ENCODE measurements around the gene CLDN3.

CLDN3 gene, protein sequence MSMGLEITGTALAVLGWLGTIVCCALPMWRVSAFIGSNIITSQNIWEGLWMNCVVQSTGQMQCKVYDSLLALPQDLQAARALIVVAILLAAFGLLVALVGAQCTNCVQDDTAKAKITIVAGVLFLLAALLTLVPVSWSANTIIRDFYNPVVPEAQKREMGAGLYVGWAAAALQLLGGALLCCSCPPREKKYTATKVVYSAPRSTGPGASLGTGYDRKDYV

DNA sequence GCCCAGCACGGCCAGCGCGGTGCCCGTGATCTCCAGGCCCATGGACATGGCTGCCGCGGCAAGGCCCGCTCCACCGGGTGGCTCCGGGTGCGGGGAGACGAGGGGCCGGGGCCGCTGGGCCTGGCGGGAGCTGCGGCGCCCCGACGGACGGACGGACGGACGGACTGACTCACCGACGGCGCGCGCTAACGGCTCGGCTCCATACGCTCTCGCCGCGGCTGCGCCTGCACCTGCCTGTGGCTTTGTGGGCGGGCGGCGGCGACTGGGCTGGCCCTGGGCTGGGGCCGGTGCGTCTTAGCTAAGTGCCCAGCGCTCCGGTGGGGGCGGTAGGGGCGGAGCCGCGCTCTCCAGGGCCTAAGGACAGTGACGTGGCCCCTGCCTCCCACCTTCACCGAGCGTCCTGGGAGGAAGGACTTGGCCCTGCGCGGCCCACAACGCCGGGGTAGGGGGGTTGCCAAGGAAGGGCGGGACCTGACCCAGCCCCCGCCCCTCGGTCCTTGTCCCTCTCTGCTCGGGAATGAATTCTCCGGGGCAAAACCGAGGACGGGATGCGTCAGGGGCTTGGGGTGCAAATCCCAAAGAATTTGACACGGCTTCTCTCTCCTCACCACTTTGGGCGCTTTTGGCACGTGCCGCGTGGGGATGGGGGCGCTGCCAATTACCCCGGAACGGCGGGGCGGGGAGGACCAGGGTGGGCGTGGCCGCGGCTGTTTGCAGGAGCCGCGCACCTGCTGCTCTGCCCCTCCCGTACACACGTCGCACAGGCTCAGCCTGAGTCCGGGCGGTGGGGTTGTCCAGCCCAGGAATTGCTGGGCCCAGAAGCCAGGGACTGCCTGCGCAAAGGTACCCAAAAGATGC lies at the start of gene CLDN3:
CLDN3 (minus strand) TSS at position 269 of the 858 bp plus-strand sequence; CDS start at position 48, 221 bp downstream.
- TF ChIP-seq CTCF (IDR thresholded peaks at IDR 0.05), result no peak
- Histone ChIP-seq H3K4me3 (ENCODE audit: low read depth in 1 of 2, low read length in 1 of 2) (no peak within 1 kb of the TSS), H3K36me3 (no peaks in the 10 kb centered on the region), H3K27ac (no peak within 1 kb of the TSS), H3K27me3 (peaks cover 73% of the 10 kb centered on the region), H3K9me3 (no peaks in the 10 kb centered on the region), H3K4me1 (ENCODE audit: control insufficient read depth in 1 of 2, insufficient read depth in 1 of 2, low read depth in 1 of 2, low read length in 1 of 2) (no peaks in the 10 kb centered on the region)

DNA sequence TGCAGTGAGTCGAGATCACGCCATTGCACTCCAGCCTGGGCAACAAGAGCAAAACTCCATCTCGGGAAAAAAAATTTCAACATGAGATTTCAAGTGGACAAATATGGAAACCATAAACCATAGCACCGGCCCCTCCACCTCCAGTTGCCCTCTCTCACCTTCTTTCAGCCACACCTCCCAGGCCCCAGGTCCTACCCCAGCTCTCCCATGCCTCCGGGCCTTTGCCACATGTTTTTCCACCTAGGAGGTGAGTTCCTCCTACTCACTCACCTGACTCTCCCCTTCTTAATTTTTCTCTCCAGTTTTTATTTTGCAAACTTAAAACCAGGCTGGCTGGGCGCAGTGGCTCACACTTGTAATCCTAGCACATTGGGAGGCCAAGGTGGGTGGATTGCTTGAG lies 47.1 kb upstream of the CLDN3 start:
- no peak overlapping the region for H3K4me3 ChIP-seq (ENCODE audit: low read depth in 1 of 2, low read length in 1 of 2)
- H3K4me1 ChIP-seq (ENCODE audit: control insufficient read depth in 1 of 2, insufficient read depth in 1 of 2, low read depth in 1 of 2, low read length in 1 of 2), result no peaks in the 10 kb centered on the region
- H3K27ac ChIP-seq, result no peak overlapping the region
- H3K9me3 ChIP-seq, result no peaks in the 10 kb centered on the region
- H3K36me3 ChIP-seq, result no peaks in the 10 kb centered on the region
- no peak for TF ChIP-seq CTCF (IDR thresholded peaks at IDR 0.05)
- no peaks in the 10 kb centered on the region for H3K27me3 ChIP-seq

- Histone ChIP-seq H3K36me3 (no peaks in the 10 kb centered on the region), H3K27me3 (no peaks in the 10 kb centered on the region), H3K27ac (no peak overlapping the region), H3K4me3 (ENCODE audit: low read depth in 1 of 2, low read length in 1 of 2) (no peak overlapping the region), H3K9me3 (no peaks in the 10 kb centered on the region), H3K4me1 (ENCODE audit: control insufficient read depth in 1 of 2, insufficient read depth in 1 of 2, low read depth in 1 of 2, low read length in 1 of 2) (no peaks in the 10 kb centered on the region)
- TF ChIP-seq CTCF (IDR thresholded peaks at IDR 0.05), result no peak
These were observed 45.4 kb upstream of the CLDN3 start for GRCh38 chr7:73815436-73815835.

- H3K4me3 ChIP-seq (ENCODE audit: low read depth in 1 of 2, low read length in 1 of 2), result no peak overlapping the region
- TF ChIP-seq CTCF (IDR thresholded peaks at IDR 0.05), result no peak
- H3K27me3 ChIP-seq, result no peaks in the 10 kb centered on the region
- H3K9me3 ChIP-seq, result no peaks in the 10 kb centered on the region
- H3K36me3 ChIP-seq, result no peaks in the 10 kb centered on the region
- H3K4me1 ChIP-seq (ENCODE audit: control insufficient read depth in 1 of 2, insufficient read depth in 1 of 2, low read depth in 1 of 2, low read length in 1 of 2), result no peaks in the 10 kb centered on the region
- no peak overlapping the region for H3K27ac ChIP-seq
These were observed 42.9 kb upstream of the CLDN3 start for GRCh38 chr7:73812996-73813395.

- no peak overlapping the region for H3K4me3 ChIP-seq (ENCODE audit: low read depth in 1 of 2, low read length in 1 of 2)
- TF ChIP-seq CTCF (IDR thresholded peaks at IDR 0.05), result peak; percentile 28
- no peaks in the 10 kb centered on the region for H3K9me3 ChIP-seq
- H3K36me3 ChIP-seq, result no peaks in the 10 kb centered on the region
- H3K4me1 ChIP-seq (ENCODE audit: control insufficient read depth in 1 of 2, insufficient read depth in 1 of 2, low read depth in 1 of 2, low read length in 1 of 2), result no peaks in the 10 kb centered on the region
- no peak overlapping the region for H3K27ac ChIP-seq
- H3K27me3 ChIP-seq, result peaks cover 5% of the 10 kb centered on the region
These were observed 41.7 kb upstream of the CLDN3 start for GRCh38 chr7:73811760-73812168.
